MM.1S (cell line): ENCODE data around the gene SPOCK1.
"Not testable (repeated sequence)": the region's sequence is repeated elsewhere in the genome, so short reads cannot be mapped to it uniquely, and the experiment has no call there.

Experiments used
- DNase-seq: peaks from one replicate; pipeline ENCODE4 v3.0.0-alpha.2; 2015
- H2AFZ ChIP-seq: fragments of 300-600 bp; sonication (generic); 2 replicates; pipeline ENCODE4 v1.6.0; 2016; ENCODE audit warnings: antibody characterized with exemption, low read length
- H3F3A ChIP-seq: fragments of 300-600 bp; sonication (generic); 2 replicates; pipeline ENCODE4 v1.6.1; 2016; ENCODE audit warnings: mild to moderate bottlenecking, antibody characterized with exemption, low read length, moderate library complexity, mixed read lengths; ENCODE audit not compliant: insufficient read depth
- H3K27ac ChIP-seq: fragments of 300-600 bp; sonication (generic); 2 replicates; pipeline ENCODE4 v1.5.1; 2016; ENCODE audit warnings: mild to moderate bottlenecking, low read length
- H3K27me3 ChIP-seq: fragments of 300-600 bp; sonication (generic); replicated peaks from 2 replicates; pipeline ENCODE4 v1.6.0; 2016; ENCODE audit warnings: low read length; ENCODE audit not compliant: insufficient read depth
- H3K36me3 ChIP-seq: fragments of 300-600 bp; sonication (generic); replicated peaks from 2 replicates; pipeline ENCODE4 v1.6.1; 2016; ENCODE audit warnings: mild to moderate bottlenecking, low read length, mixed read lengths; ENCODE audit not compliant: insufficient read depth
- H3K4me1 ChIP-seq: fragments of 300-600 bp; sonication (generic); 2 replicates; pipeline ENCODE4 v1.6.1; 2016; ENCODE audit warnings: low read length, mixed read lengths
- H3K4me2 ChIP-seq: fragments of 300-600 bp; sonication (generic); 2 replicates; pipeline ENCODE4 v1.6.0; 2016; ENCODE audit warnings: low read depth, low read length
- H3K4me3 ChIP-seq: fragments of 300-600 bp; sonication (generic); 2 replicates; pipeline ENCODE4 v1.5.1; 2016; ENCODE audit warnings: low read length, mixed read lengths
- H3K79me2 ChIP-seq: fragments of 300-600 bp; sonication (generic); 2 replicates; pipeline ENCODE4 v1.6.1; 2016; ENCODE audit warnings: mixed run types, low read length, mixed read lengths
- H3K9ac ChIP-seq: fragments of 300-600 bp; sonication (generic); 2 replicates; pipeline ENCODE4 v1.6.1; 2016; ENCODE audit warnings: low read length, mixed read lengths
- H3K9me2 ChIP-seq: fragments of 300-600 bp; sonication (generic); replicated peaks from 2 replicates; pipeline ENCODE4 v1.6.1; 2016; ENCODE audit warnings: mild to moderate bottlenecking, low read length, mixed read lengths; ENCODE audit not compliant: insufficient read depth
- H3K9me3 ChIP-seq: fragments of 300-600 bp; sonication (generic); replicated peaks from 2 replicates; pipeline ENCODE4 v1.6.1; 2016; ENCODE audit warnings: mild to moderate bottlenecking, low read length, mixed read lengths; ENCODE audit not compliant: insufficient read depth
- H4K20me1 ChIP-seq: fragments of 300-600 bp; sonication (generic); 2 replicates; pipeline ENCODE4 v1.6.1; 2016; ENCODE audit warnings: mild to moderate bottlenecking, low read length, moderate library complexity, mixed read lengths; ENCODE audit not compliant: insufficient read depth
- CTCF ChIP-seq: fragments of 300-600 bp; sonication (generic); IDR thresholded peaks from 2 replicates; pipeline ENCODE4 v1.5.1; 2016; ENCODE audit warnings: antibody characterized with exemption, low read length, mixed read lengths
- EZH2 ChIP-seq: fragments of 300-600 bp; sonication (generic); optimal IDR thresholded peaks from 2 replicates; pipeline ENCODE3; 2017; ENCODE audit warnings: low read depth, mild to moderate bottlenecking, antibody characterized with exemption, low read length, mixed read lengths
- EZH2phosphoT487 ChIP-seq: fragments of 300-600 bp; sonication (generic); IDR thresholded peaks from 2 replicates; pipeline ENCODE4 v1.6.1; 2018; ENCODE audit warnings: antibody characterized with exemption, low read length

Gene SPOCK1

GRCh38 chr5:137233726-137234125 lies 265.4 kb downstream of the SPOCK1 start:
- no peaks in the 10 kb centered on the region for H3K79me2 ChIP-seq
- no peak overlapping the region for H3K4me2 ChIP-seq
- no peak for DNase-seq
- H3F3A ChIP-seq, result no peaks in the 10 kb centered on the region
- no peaks in the 10 kb centered on the region for H3K9me3 ChIP-seq
- H3K9me2 ChIP-seq, result no peaks in the 10 kb centered on the region
- no peaks in the 10 kb centered on the region for H3K4me1 ChIP-seq
- no peaks in the 10 kb centered on the region for H3K36me3 ChIP-seq
- no peak overlapping the region for H3K9ac ChIP-seq
- H4K20me1 ChIP-seq, result no peaks in the 10 kb centered on the region
- TF ChIP-seq EZH2, result no peak
- TF ChIP-seq CTCF, result no peak
- TF ChIP-seq EZH2phosphoT487, result no peak
- H3K27ac ChIP-seq, result no peak overlapping the region
- no peak overlapping the region for H3K4me3 ChIP-seq
- H2AFZ ChIP-seq, result no peak overlapping the region
- H3K27me3 ChIP-seq, result no peaks in the 10 kb centered on the region

- DNase-seq, H4K20me1 ChIP-seq, H3K9ac ChIP-seq, H3K79me2 ChIP-seq, H3K4me3 ChIP-seq, H3K27ac ChIP-seq, H3K4me1 ChIP-seq, H3K36me3 ChIP-seq, H3K27me3 ChIP-seq, H3K4me2 ChIP-seq, H3K9me2 ChIP-seq, H2AFZ ChIP-seq, H3K9me3 ChIP-seq, H3F3A ChIP-seq: not testable (repeated sequence)
Observed at GRCh38 chr5:137233304-137233703, 265.8 kb downstream of the SPOCK1 start.

GRCh38 chr5:137231540-137231939 lies 267.6 kb downstream of the SPOCK1 start:
- Histone ChIP-seq H3K4me2 (no peak overlapping the region), H2AFZ (no peak overlapping the region), H3K4me3 (no peak overlapping the region), H4K20me1 (no peaks in the 10 kb centered on the region), H3K9me2 (no peaks in the 10 kb centered on the region), H3K4me1 (no peaks in the 10 kb centered on the region), H3K9ac (no peak overlapping the region), H3K36me3 (no peaks in the 10 kb centered on the region), H3K79me2 (no peaks in the 10 kb centered on the region), H3K9me3 (no peaks in the 10 kb centered on the region), H3F3A (no peaks in the 10 kb centered on the region), H3K27me3 (no peaks in the 10 kb centered on the region), H3K27ac (no peak overlapping the region)
- no peak for DNase-seq
- TF ChIP-seq EZH2 (no peak), CTCF (no peak), EZH2phosphoT487 (no peak)

GRCh38 chr5:137228816-137229215 lies 270.3 kb downstream of the SPOCK1 start:
- Histone ChIP-seq H3K4me2 (no peak overlapping the region), H3F3A (no peaks in the 10 kb centered on the region), H4K20me1 (no peaks in the 10 kb centered on the region), H3K4me1 (no peaks in the 10 kb centered on the region), H3K9ac (no peak overlapping the region), H3K27me3 (no peaks in the 10 kb centered on the region), H3K4me3 (no peak overlapping the region), H3K9me3 (no peaks in the 10 kb centered on the region), H3K9me2 (no peaks in the 10 kb centered on the region), H3K79me2 (no peaks in the 10 kb centered on the region), H3K36me3 (no peaks in the 10 kb centered on the region), H2AFZ (no peak overlapping the region), H3K27ac (no peak overlapping the region)
- no peak for DNase-seq
- TF ChIP-seq CTCF (no peak), EZH2phosphoT487 (no peak), EZH2 (no peak)
